Left lobe of liver (tissue), 2 donors: ENCODE results near the gene VSTM1. TPM values are rescaled to one million over a fixed set of nuclear protein-coding genes. Genes with fewer than 3 reads are reported as not detected.
"Not testable (repeated sequence)": the region's sequence is repeated elsewhere in the genome, so short reads cannot be mapped to it uniquely, and the experiment has no call there.

ENCODE experiments used
- ATAC-seq: fragments of 200-7000 bp; cut with Tn5 transposase; one replicate; pipeline ENCODE4 v1.9.1; 2020; ENCODE audit warnings: mild to moderate bottlenecking, moderate library complexity
- DNase-seq: peaks from one replicate; pipeline ENCODE4 v3.0.0-alpha.2; 2020; ENCODE audit warnings: low spot score
- total RNA-seq: library from RNA; stranded (reverse); gene quantifications from one replicate; pipeline ENCODE4 v1.2.1, GENCODE V29; 2021
- donor health status: DM: no; HTN: no; CAD: no; lungs with moderate emphysema.
- donor health status: DM: no; HTN: yes; CAD: no.

VSTM1 gene, protein sequence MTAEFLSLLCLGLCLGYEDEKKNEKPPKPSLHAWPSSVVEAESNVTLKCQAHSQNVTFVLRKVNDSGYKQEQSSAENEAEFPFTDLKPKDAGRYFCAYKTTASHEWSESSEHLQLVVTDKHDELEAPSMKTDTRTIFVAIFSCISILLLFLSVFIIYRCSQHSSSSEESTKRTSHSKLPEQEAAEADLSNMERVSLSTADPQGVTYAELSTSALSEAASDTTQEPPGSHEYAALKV
- total RNA-seq, result not detected

GRCh38 chr19:54063350-54064116 is at the start of gene VSTM1:
TSS of gene VSTM1 (minus strand) at chr19:54063897. CDS start at chr19:54063777, 120 bp downstream.
- no peak for DNase-seq
- ATAC-seq, result no peak

GRCh38 chr19:54109651-54110050 is 46.0 kb upstream of the VSTM1 start:
- DNase-seq (no peak), ATAC-seq (peak; percentile 16)

DNA sequence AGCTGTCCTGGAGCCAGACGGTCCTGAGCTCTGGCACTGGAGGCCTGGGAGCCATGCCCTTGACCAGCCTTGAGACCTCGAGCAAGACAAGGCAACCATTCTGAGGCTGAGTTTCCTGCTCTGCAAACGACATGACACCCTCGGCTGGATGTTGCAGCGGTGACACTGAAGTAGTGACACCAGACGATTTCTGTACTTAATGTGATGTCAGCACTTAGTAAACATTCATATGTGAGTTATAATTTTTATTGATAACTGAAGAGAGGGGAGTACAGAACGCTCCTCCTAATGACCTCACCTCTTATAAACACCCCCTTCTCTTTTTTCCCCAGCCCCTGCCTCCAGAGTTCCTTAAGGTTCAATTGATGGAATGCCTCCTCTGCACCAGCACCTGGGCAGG is 44.8 kb upstream of the VSTM1 start:
- ATAC-seq (no peak), DNase-seq (no peak)

DNA sequence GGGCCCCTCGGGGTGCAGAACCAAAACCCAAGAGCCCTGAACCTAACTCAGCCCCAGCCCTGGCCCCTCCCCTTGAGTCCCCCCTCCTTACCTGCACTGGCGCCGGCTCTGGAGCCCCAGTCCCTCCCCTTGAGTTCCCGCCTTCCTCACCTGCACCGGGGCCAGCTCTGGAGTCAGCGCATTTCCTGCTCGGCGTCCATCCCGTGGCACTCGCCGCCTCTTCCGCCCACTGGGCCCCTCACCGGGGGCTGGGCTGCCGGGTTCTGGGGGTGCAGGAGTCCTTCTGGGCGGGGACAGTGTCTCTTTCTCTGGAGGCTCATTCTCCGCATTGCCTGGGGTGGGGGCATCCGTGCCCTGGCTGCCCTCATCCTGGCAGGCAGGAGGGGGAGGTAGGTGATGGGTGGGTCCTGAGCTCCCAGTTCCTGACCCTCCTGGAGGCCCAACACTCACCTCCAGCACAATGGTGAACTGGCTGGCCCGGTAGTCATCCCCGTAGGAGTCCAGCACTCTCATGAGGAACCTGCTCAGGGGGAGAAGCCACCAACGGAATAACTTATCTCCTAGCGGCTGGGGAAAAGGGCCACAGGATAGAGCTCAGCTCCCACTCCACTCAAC is 44.3 kb upstream of the VSTM1 start:
- ATAC-seq, result no peak
- no peak for DNase-seq

- ATAC-seq, result no peak
- no peak for DNase-seq
Measured at GRCh38 chr19:54106716-54107115, 43.0 kb upstream of the VSTM1 start.

DNA sequence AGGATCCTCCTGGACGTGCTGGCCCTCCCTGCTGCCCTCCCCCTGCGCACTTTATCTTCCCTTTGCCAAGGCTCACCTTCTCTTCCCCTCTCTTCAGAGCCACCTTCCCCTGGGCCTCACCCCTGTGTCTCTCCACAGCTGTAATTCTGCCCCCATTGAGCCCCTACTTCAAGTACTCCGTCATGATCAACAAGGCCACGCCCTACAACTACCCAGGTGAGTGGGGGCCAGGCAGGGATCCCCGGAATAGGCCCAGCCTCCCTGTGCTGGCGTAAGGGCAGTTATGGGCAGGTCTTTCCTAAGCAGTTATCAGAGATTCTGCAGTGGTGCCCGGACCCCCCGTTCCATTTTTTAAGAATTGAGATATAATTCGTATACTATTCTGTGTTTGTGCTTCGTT is 42.1 kb upstream of the VSTM1 start:
- no peak for DNase-seq

DNA sequence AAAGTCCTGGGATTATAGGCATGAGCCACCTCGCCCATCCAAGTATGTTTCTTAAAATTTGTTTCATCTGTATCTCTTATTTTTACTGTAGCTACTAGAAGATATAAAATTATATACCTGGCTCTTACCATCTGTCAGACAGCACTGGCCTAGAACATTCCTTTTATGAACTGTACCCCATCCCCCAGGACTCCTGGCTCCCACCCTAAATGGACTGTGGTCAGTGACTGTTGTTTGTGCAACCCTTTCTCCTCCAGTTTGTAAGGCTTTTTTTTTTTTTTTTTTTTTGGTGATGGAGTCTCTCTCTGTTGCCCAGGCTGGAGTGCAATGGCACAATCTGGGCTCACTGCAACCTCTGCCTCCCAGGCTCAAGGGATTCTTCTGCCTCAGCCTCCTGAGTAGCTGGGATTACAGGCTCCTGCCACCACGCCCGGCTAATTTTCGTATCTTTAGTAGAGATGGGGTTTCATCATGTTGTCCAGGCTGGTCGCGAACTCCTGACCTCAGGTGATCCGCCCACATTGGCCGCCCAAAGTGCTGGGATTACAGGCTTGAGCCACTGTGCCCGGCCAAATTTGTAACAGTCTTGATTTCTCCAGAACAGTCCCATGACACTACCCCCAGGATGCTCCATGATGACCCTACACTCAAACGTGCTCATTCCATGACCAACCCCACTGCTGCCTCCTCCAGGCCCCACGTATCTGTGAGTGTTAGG is 41.5 kb upstream of the VSTM1 start:
- peak; percentile 38 for DNase-seq
- ATAC-seq, result no peak

More for the DNA sequence above, 42.1 kb upstream of the VSTM1 start:
- no peak for ATAC-seq

DNA sequence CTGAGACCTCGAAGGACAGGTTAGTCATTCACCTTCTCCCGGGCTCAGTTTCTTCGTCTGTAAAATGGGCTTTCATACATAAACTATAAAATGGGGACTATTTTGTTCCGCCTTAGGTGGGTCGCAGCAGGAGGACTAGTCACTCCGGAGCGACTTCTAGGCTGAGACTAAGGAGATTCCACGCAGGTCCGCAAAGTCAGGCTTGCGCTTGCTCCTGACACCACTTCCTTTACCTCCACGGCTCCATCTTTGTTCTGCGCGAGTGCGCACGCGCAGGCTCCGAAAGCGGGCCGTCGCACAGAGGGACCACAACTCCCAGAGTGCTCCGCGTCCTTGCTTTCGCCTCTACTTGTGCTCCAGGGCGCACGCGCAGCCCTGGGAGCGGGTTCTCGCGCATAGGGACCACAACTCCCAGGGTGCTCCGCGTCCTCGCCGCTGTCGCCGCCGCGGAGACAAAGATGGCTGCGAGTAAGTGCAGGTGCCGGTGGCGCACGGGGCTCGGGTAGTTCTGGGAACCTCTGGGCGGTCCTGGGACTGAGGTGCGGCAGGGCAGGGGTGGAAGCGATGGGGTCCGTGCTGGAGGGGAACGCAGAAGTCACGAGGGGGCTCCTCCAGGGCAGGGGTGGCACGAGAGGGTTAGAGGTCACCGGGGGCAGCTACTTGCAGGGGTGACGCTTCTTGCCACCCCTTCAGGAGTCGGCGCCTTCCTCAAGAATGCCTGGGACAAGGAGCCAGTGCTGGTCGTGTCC is 38.9 kb upstream of the VSTM1 start, which contains the start of gene NDUFA3:
TSS of gene NDUFA3 (plus strand) at position 435 of the 749 bp plus-strand sequence. CDS start at position 459, 24 bp downstream.
- peak; percentile 99 for ATAC-seq

DNA sequence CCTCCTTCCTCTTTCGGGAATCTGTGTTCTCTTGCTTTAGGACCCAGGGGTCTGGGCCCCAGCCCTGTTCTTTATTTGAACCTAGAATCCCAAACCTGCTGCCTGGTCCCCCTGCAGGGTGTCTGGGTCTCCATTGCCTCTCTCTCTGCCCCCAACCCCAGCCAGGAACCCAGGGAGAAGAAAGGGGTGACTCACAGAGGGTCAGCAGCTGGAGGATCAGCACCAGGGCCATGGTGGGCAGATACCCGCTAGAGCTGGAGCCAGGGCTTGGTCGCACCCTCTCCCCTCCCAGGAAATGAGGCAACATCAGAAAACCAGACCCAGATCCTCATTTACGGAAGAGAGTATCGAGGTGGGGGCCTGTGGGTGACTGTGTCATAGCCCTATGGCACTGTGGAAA is 36.9 kb upstream of the VSTM1 start, which contains the start of gene OSCAR:
TSS of gene OSCAR (minus strand) at position 243 of the 400 bp plus-strand sequence. CDS start at position 232, 11 bp downstream.
- DNase-seq (no peak), ATAC-seq (no peak)

More for the DNA sequence above, 38.9 kb upstream of the VSTM1 start, which contains the start of gene NDUFA3:
- DNase-seq, result peak; percentile 99

- ATAC-seq, DNase-seq: not testable (repeated sequence)
Measured at GRCh38 chr19:54099903-54100255, 36.2 kb upstream of the VSTM1 start.

GRCh38 chr19:54099190-54099902 is 35.6 kb upstream of the VSTM1 start:
- ATAC-seq (no peak), DNase-seq (no peak)

DNA sequence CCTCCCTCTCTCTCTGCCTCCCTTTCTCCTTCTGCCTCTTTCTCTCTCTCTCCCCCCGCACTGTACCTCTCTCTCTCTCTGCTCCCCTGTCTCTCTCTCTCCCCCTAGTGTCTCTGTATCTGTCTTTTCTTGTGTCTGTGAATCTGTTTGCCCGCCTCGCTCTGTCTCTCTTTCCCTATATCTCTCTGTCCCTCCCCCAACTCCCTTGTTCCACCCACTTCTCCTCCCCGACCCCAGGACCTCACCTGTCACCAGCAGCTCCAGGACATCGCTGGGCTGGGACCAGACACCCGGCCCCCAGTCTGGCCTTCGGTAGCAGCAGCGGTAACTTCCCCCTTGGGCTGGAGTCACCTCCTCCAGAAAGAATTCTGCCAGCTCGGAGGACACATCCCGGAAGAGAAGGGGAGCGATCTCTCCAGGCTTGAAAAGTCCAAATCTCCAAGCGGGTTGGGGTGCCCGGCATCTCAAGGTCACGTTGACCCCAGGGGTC is 33.0 kb upstream of the VSTM1 start:
- ATAC-seq, result peak; percentile 33
- DNase-seq, result no peak

- ATAC-seq, result peak; percentile 78
- DNase-seq, result not testable (repeated sequence)
Measured at GRCh38 chr19:54095859-54096616, 32.3 kb upstream of the VSTM1 start.

GRCh38 chr19:54095136-54095858 is 31.6 kb upstream of the VSTM1 start:
- ATAC-seq (no peak), DNase-seq (no peak)

- ATAC-seq (no peak), DNase-seq (no peak)
Measured at GRCh38 chr19:54094426-54095000, 30.8 kb upstream of the VSTM1 start.

- no peak for ATAC-seq
- no peak for DNase-seq
Measured at GRCh38 chr19:54084410-54084809, 20.7 kb upstream of the VSTM1 start.

DNA sequence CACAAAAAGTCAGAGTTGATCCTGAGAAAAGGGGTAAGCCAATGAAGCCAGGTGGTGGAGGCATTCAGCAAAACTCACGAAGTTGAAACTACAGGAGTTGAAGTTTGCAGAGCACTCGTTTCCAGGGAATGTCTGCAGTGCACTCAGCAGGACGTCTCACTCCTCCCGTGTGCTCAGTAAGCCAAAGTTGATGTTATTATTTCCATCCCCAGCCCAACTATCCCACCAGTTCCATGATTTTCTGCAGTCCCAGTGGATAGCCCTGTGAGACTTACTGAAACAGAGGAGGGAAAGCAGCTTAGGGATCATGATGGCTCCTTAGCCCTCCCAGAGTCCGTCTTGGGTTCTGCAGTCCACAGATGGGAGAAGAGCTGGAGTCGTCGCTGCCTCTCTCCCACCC is 17.3 kb upstream of the VSTM1 start, which contains the start of gene TARM1:
TSS of gene TARM1 (minus strand) at position 334 of the 400 bp plus-strand sequence. CDS start at position 309, 25 bp downstream.
- DNase-seq, result no peak
- ATAC-seq, result no peak
